Trophoblast cell (in vitro differentiated cells and primary cell): ENCODE data around the gene MBNL2.

ENCODE experiments used
- DNase-seq, 2 donors: peaks; one replicate each; pipeline ENCODE4 v3.0.0-alpha.2; 2016
- H2AFZ ChIP-seq: 2 replicates; pipeline ENCODE4 v1.6.1; 2013; ENCODE audit warnings: low read length, moderate library complexity, mild to moderate bottlenecking; ENCODE audit not compliant: insufficient read depth, poor library complexity
- H2AK5ac ChIP-seq: 2 replicates; pipeline ENCODE4 v1.6.1; 2013; ENCODE audit warnings: mild to moderate bottlenecking, low read length
- H2BK120ac ChIP-seq: 2 replicates; pipeline ENCODE4 v1.6.1; 2013; ENCODE audit warnings: low read length, mild to moderate bottlenecking, moderate library complexity; ENCODE audit not compliant: insufficient read depth, poor library complexity
- H2BK12ac ChIP-seq: 2 replicates; pipeline ENCODE4 v1.6.1; 2013; ENCODE audit warnings: mild to moderate bottlenecking, low read length, moderate library complexity
- H2BK5ac ChIP-seq: 2 replicates; pipeline ENCODE4 v1.6.1; 2013; ENCODE audit warnings: low read length, low read depth, moderate library complexity, mild to moderate bottlenecking; ENCODE audit not compliant: poor library complexity
- H3K14ac ChIP-seq: 2 replicates; pipeline ENCODE4 v1.6.1; 2013; ENCODE audit warnings: mild to moderate bottlenecking, low read length
- H3K18ac ChIP-seq: 2 replicates; pipeline ENCODE4 v1.6.1; 2013; ENCODE audit warnings: mild to moderate bottlenecking, low read length
- H3K23ac ChIP-seq: 2 replicates; pipeline ENCODE4 v1.6.1; 2013; ENCODE audit warnings: low read length
- H3K27ac ChIP-seq: 2 replicates; pipeline ENCODE4 v1.5.1; 2013; ENCODE audit warnings: low read depth, mild to moderate bottlenecking, inconsistent platforms, low read length, moderate library complexity
- H3K27me3 ChIP-seq: 2 replicates; pipeline ENCODE4 v1.6.1; 2013; ENCODE audit warnings: inconsistent platforms, mild to moderate bottlenecking, low read length, moderate library complexity; ENCODE audit not compliant: insufficient read depth
- H3K36me3 ChIP-seq, 2 experiments: 1 replicate in 1 of 2; 2 replicates in 1 of 2; pipeline ENCODE4 v1.6.1; 2013; ENCODE audit warnings: low read length in 2 of 2, mild to moderate bottlenecking in 2 of 2, moderate library complexity in 1 of 2; ENCODE audit not compliant: insufficient read depth in 2 of 2, control insufficient read depth in 1 of 2
- H3K4ac ChIP-seq: 2 replicates; pipeline ENCODE4 v1.6.1; 2013; ENCODE audit warnings: low read depth, mild to moderate bottlenecking, low read length, moderate library complexity
- H3K4me1 ChIP-seq, 2 experiments: 1 replicate in 1 of 2; 2 replicates in 1 of 2; pipeline ENCODE4 v1.6.1; 2013; ENCODE audit warnings: low read length in 2 of 2, mild to moderate bottlenecking in 2 of 2, moderate library complexity in 1 of 2; ENCODE audit not compliant: insufficient read depth in 2 of 2, control insufficient read depth in 1 of 2
- H3K4me2 ChIP-seq: 2 replicates; pipeline ENCODE4 v1.6.1; 2013; ENCODE audit warnings: inconsistent platforms, mild to moderate bottlenecking, low read length, moderate library complexity
- H3K4me3 ChIP-seq: 2 replicates; pipeline ENCODE4 v1.5.1; 2013; ENCODE audit warnings: mild to moderate bottlenecking, low read depth, low read length, inconsistent platforms
- H3K79me1 ChIP-seq: one replicate; pipeline ENCODE4 v1.6.1; 2013; ENCODE audit warnings: low read length
- H3K79me2 ChIP-seq: 2 replicates; pipeline ENCODE4 v1.6.1; 2013; ENCODE audit warnings: low read length, mild to moderate bottlenecking; ENCODE audit not compliant: control insufficient read depth, insufficient read depth, poor library complexity
- H3K9ac ChIP-seq: 2 replicates; pipeline ENCODE4 v1.6.1; 2013; ENCODE audit warnings: mild to moderate bottlenecking, low read length
- H3K9me3 ChIP-seq: 2 replicates; pipeline ENCODE4 v1.6.1; 2013; ENCODE audit warnings: low read depth, mild to moderate bottlenecking, control low read depth, inconsistent platforms, low read length; ENCODE audit not compliant: insufficient read depth
- H4K12ac ChIP-seq: 2 replicates; pipeline ENCODE4 v1.6.1; 2013; ENCODE audit warnings: low read depth, mild to moderate bottlenecking, low read length, moderate library complexity
- H4K8ac ChIP-seq: 2 replicates; pipeline ENCODE4 v1.6.1; 2013; ENCODE audit warnings: low read depth, mild to moderate bottlenecking, low read length, moderate library complexity
- H4K91ac ChIP-seq: one replicate; pipeline ENCODE4 v1.6.1; 2013; ENCODE audit warnings: low read depth, mild to moderate bottlenecking, low read length, moderate library complexity
- WGBS: extraction: QIAGEN DNeasy Blood & Tissue Kit; methylation state at CpG from one replicate; pipeline ENCODE4 v1.1.7; 2013; ENCODE audit warnings: missing lambda C conversion rate; ENCODE audit not compliant: insufficient read length, insufficient coverage; ENCODE audit errors: extremely low coverage; 5-methylcytosine and 5-hydroxymethylcytosine counted together

The MBNL2 gene

GRCh38 chr13:97322740-97323342 lies 100.7 kb downstream of the MBNL2 start:
- no peaks in the 10 kb centered on the region for H3K27me3 ChIP-seq
- peaks cover 5 to 10% of the 10 kb centered on the region in 2 experiments for H3K4me1 ChIP-seq
- H2BK5ac ChIP-seq = no peak overlapping the region
- peaks cover 9 to 14% of the 10 kb centered on the region in 2 experiments for H3K36me3 ChIP-seq
- H3K4me3 ChIP-seq = no peak overlapping the region
- no peak overlapping the region for H3K23ac ChIP-seq
- DNase-seq = peak in 1 of 2 donors; percentile 39
- no peak overlapping the region for H4K8ac ChIP-seq
- no peak overlapping the region for H2BK120ac ChIP-seq
- no peak overlapping the region for H3K27ac ChIP-seq
- no peak overlapping the region for H3K4me2 ChIP-seq
- H4K12ac ChIP-seq = no peak overlapping the region
- no peak overlapping the region for H3K9ac ChIP-seq
- peaks cover 4% of the 10 kb centered on the region for H3K79me2 ChIP-seq
- H3K18ac ChIP-seq = no peak overlapping the region
- peaks cover 2% of the 10 kb centered on the region for H3K79me1 ChIP-seq
- no peaks in the 10 kb centered on the region for H3K9me3 ChIP-seq
- no peak overlapping the region for H2AK5ac ChIP-seq
- no peak overlapping the region for H2AFZ ChIP-seq
- H3K14ac ChIP-seq = no peak overlapping the region
- no peak overlapping the region for H2BK12ac ChIP-seq
- H4K91ac ChIP-seq = no peak overlapping the region
- H3K4ac ChIP-seq = peak overlapping the region; percentile 39
- WGBS = no CpG with 5 or more reads among the region's 3 CpGs

- no peak overlapping the region for H3K4me2 ChIP-seq
- no peak overlapping the region for H2BK5ac ChIP-seq
- no peaks in the 10 kb centered on the region for H3K9me3 ChIP-seq
- peaks cover 8 to 13% of the 10 kb centered on the region in 2 experiments for H3K4me1 ChIP-seq
- no peak overlapping the region for H2AFZ ChIP-seq
- H3K27ac ChIP-seq = no peak overlapping the region
- peaks cover 4% of the 10 kb centered on the region for H3K79me2 ChIP-seq
- H3K23ac ChIP-seq = no peak overlapping the region
- H3K14ac ChIP-seq = no peak overlapping the region
- no peak overlapping the region for H2BK12ac ChIP-seq
- H2BK120ac ChIP-seq = no peak overlapping the region
- DNase-seq = no peak
- H2AK5ac ChIP-seq = no peak overlapping the region
- H3K4ac ChIP-seq = peak overlapping the region; percentile 59
- no peak overlapping the region for H3K9ac ChIP-seq
- no peak overlapping the region for H4K91ac ChIP-seq
- H4K12ac ChIP-seq = no peak overlapping the region
- WGBS = no CpG with 5 or more reads among the region's 5 CpGs
- no peak overlapping the region for H3K18ac ChIP-seq
- no peak overlapping the region for H3K4me3 ChIP-seq
- peaks cover 3 to 10% of the 10 kb centered on the region in 2 experiments for H3K36me3 ChIP-seq
- peaks cover 5% of the 10 kb centered on the region for H3K79me1 ChIP-seq
- H3K27me3 ChIP-seq = no peaks in the 10 kb centered on the region
- no peak overlapping the region for H4K8ac ChIP-seq
Observed at GRCh38 chr13:97324115-97324514, 102.0 kb downstream of the MBNL2 start.

GRCh38 chr13:97325738-97326137 lies 103.6 kb downstream of the MBNL2 start:
- Histone ChIP-seq H4K8ac (no peak overlapping the region), H3K4me2 (no peak overlapping the region), H2AFZ (no peak overlapping the region), H3K4me3 (no peak overlapping the region), H3K36me3 (peaks cover 7 to 12% of the 10 kb centered on the region in 2 experiments), H2BK5ac (no peak overlapping the region), H3K27ac (no peak overlapping the region), H3K23ac (no peak overlapping the region), H2BK12ac (no peak overlapping the region), H3K4ac (no peak overlapping the region), H4K12ac (no peak overlapping the region), H3K18ac (no peak overlapping the region), H3K9me3 (no peaks in the 10 kb centered on the region), H3K14ac (no peak overlapping the region), H3K79me1 (peaks cover 8% of the 10 kb centered on the region), H3K4me1 (peaks cover 10 to 19% of the 10 kb centered on the region in 2 experiments), H3K27me3 (no peaks in the 10 kb centered on the region), H2BK120ac (no peak overlapping the region), H2AK5ac (no peak overlapping the region), H4K91ac (no peak overlapping the region), H3K79me2 (peaks cover 6% of the 10 kb centered on the region), H3K9ac (no peak overlapping the region)
- DNase-seq = no peak

- H3K14ac ChIP-seq = no peak overlapping the region
- peak overlapping the region; percentile 46 for H3K27ac ChIP-seq
- no peak overlapping the region for H4K8ac ChIP-seq
- H3K23ac ChIP-seq = no peak overlapping the region
- no CpG with 5 or more reads among the region's 6 CpGs for WGBS
- peaks cover 10 to 17% of the 10 kb centered on the region in 2 experiments for H3K4me1 ChIP-seq
- H3K4me3 ChIP-seq = no peak overlapping the region
- H3K9ac ChIP-seq = no peak overlapping the region
- no peak overlapping the region for H4K91ac ChIP-seq
- H3K36me3 ChIP-seq = peaks cover 7 to 12% of the 10 kb centered on the region in 2 experiments
- no peak overlapping the region for H3K4me2 ChIP-seq
- no peak overlapping the region for H2BK12ac ChIP-seq
- peaks cover 8% of the 10 kb centered on the region for H3K79me1 ChIP-seq
- no peak overlapping the region for H3K4ac ChIP-seq
- peaks cover 6% of the 10 kb centered on the region for H3K79me2 ChIP-seq
- no peak overlapping the region for H2AK5ac ChIP-seq
- H3K27me3 ChIP-seq = no peaks in the 10 kb centered on the region
- no peaks in the 10 kb centered on the region for H3K9me3 ChIP-seq
- no peak for DNase-seq
- H2AFZ ChIP-seq = no peak overlapping the region
- no peak overlapping the region for H2BK5ac ChIP-seq
- no peak overlapping the region for H4K12ac ChIP-seq
- no peak overlapping the region for H2BK120ac ChIP-seq
- no peak overlapping the region for H3K18ac ChIP-seq
Observed at GRCh38 chr13:97327086-97327485, 105.0 kb downstream of the MBNL2 start.
